GM21381 (cell line): Measurements from ENCODE around the gene PRDM13.

ENCODE experiments used
- ATAC-seq: cut with Tn5 transposase; IDR thresholded peaks from one replicate; pipeline ENCODE4 v1.9.1; 2021; ENCODE audit warnings: mild to moderate bottlenecking, moderate library complexity; ENCODE audit not compliant: unreplicated experiment

The PRDM13 gene

GRCh38 chr6:99603421-99604165 is 3.0 kb upstream of the PRDM13 start:
- peak; percentile 42 for ATAC-seq

GRCh38 chr6:99604166-99605073 is 2.2 kb upstream of the PRDM13 start:
- ATAC-seq: no peak

DNA sequence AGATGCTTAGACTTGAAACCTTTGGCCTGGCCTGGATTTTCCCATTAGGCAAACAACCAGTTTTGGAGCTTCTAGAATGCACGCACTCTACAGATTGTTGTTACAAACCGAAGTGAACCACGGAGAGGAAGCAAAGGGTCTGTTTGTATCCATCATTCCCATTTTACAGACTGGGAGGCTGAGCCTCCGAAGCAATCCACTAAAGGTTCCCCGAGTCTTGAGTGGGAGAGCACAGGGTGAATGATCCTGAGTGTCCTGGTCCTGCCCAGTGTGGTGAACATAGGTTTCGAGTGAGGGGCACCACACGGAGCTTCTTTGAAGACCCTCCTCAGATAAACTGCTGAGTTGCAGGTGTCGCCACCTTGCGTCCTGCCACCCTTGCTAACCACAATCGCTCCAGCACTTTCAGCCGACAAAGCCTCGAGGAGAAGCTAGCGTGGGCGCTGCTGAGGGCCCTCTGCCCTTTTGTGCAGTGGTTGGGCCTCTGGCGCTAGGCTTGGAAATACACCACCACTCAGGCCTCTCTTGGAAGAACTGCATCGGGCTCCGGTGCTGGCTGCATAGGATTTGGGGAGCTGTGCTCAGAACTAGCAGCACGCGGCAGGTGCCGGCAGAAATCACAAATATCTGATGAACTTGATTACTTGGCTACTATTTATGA is 1.4 kb upstream of the PRDM13 start:
- ATAC-seq: no peak

GRCh38 chr6:99605911-99606655 is 550 bp upstream of the PRDM13 start:
- ATAC-seq: no peak

DNA sequence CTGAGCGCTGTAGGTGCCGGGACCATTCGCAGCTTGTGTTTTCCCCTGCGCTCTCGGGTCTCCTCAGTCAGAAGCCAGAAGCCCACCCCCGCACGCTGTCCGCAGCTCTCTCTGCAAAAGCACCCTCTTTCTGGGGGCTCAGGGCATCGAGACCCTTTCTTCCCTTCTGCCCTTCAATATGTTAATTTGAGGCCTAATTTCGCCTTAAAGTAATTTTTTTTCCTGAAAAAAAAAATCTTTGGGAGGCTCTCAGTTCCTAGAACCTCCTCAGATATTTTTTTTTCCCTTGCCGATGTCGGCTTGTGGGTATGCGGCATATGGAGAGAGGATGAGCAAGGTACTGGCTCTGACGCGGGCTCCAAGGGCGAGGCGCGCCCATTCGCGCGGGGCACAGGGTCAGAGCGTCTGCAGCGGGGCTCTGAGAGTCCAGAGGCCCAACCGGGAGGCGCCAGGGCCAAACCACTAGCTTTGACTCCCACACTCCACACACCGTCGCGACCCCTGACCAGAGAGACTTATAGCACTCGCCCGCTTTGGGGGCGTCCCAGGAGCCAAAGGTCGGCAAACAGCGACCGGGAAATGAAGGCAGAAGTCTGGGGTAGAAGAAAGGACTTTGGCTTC is 893 bp downstream of the PRDM13 start:
- no peak for ATAC-seq

DNA sequence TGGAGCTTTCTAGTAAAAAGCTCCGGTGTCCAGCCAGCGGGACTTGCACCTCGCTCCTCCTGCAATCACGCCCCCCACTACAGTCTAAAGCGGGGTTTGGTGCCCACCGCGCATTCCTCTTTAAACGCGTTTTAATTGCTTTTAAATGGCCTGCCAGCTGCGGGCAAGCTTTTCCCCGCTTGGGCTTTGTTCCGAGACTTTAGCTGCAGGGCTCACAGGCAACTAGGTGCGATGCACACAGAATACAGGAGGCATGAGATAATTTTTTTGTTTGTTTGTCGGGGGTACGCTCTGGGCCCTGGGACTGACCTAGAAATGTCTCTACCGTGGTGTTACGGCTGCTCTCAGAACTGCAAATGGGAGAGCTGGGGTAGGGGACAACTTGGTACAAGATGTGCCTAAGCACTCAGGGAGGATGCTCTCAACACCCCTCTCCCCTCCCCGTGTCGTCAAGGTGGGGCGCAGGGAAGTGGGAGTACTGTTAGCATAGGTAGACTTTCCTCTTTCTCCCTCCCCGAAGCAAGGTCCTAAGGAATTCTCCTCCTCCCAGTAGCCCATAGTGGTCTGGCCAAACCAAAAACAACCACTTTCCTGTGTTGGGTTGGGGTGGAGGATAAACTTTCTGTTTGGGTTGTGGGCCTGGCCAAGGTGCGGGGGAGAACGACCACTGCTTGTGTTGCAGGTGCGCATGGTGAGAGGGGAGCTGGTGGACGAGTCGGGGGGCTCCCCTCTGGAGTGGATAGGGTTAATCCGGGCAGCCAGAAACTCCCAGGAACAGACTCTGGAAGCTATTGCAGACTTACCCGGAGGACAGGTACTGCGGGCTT is 1.6 kb downstream of the PRDM13 start:
- ATAC-seq: no peak

DNA sequence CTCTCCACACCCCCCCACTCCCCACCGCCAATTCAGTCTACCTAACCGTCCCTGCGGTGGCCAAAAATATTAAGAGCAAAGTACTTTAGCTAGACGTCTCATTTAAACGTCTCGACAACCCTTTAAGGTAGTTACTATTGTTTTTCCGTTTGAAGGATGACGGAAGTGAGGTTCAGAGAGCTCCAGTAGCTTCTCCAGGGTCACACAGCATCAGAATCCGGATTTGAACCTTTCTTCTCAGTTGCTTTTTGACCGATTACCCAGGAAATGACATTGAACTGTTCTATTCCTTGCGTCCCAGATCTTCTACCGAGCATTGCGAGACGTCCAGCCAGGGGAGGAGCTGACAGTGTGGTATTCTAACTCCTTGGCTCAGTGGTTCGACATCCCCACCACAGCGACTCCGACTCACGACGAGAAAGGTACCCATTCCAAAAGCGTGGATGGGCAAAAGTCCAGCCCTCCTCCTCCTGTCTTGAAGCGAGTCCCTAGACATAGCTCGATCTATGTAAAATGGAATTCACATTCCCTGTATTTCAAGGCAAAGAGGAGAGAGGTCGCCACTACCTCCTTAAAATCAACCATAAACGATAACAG is 2.4 kb downstream of the PRDM13 start:
- ATAC-seq: no peak

DNA sequence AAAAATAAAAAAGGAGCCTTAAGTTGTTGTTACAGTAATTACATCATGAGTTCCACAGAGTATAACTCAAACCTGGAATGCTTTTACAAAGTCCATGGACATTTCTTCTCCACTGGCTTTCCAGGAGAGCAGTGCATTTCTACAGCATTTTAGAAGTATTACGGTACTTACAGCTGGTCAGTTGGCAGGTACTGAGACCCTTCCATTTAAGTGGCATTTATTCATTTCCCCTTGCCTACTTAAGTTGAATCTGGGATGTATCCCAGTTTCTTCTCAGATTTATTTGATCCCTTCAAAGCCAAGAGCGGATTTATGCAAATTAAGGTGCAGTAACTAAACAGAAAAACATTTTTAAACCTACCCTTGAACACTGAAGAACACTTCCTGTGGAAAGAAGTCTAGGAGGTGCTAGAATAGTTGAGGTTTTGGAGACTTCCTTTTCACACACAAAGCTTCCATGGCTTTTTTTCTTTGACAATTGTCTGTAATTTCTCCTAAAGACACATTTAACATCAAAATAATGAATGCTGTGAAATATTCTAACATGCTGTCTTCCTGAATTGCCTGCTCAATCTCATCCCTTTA is 3.4 kb downstream of the PRDM13 start:
- ATAC-seq: no peak

- ATAC-seq: peak; percentile 44
These were observed 4.5 kb downstream of the PRDM13 start for GRCh38 chr6:99611148-99611547.

GRCh38 chr6:99612551-99613408 is 6.1 kb downstream of the PRDM13 start:
- ATAC-seq: peak; percentile 3

- peak; percentile 69 for ATAC-seq
These were observed 6.7 kb downstream of the PRDM13 start for GRCh38 chr6:99613409-99613704.

- peak; percentile 64 for ATAC-seq
These were observed 7.2 kb downstream of the PRDM13 start for GRCh38 chr6:99613705-99614429.

DNA sequence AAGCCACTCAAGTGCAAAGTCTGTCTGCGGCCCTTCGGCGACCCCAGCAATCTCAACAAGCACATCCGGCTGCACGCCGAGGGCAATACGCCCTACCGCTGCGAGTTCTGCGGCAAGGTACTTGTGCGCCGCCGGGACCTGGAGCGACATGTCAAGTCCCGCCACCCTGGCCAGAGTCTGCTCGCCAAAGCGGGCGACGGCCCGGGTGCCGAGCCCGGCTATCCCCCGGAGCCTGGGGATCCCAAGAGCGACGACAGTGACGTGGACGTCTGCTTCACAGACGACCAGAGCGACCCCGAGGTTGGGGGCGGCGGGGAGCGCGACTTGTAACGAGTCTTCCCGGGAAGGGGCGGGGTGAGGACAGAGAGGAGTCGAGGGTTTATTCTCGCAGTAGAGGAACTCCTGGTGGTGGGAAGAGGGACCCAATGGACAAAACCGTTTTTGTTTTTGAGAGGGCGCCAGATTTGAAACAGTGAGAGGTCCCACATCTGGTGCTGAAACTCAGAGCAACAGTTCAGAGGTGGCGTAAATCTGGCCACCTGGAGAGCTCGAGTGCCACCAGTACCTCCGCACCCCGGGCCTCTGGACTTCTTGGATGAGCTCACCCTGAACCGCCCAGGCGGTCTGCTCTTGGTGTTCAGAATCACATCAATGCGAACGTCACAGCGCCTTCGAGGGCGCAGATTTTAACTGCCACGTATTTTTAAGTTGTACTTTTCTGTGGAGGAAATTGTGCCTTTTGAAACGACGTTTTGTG is 8.0 kb downstream of the PRDM13 start:
- ATAC-seq: peak; percentile 16

DNA sequence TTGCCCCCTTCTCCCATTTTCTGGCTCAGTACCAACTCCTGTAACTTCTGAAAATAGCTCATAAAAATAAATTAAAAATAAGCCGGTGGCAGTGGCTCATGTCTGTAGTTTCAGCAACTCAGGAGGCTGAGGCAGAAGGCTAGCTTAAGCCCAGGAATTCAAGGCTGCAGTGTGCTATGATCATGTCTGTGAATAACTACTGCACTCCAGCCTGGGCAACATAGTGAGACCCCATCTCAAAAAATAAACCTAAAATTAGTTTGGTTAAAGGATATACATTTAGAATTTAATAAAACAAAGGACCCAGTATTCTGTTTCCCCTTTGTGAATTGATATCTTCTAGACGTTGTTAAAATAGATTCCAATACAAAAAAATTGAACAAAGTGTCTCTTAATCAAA is 10.5 kb downstream of the PRDM13 start:
- ATAC-seq: no peak

GRCh38 chr6:99618649-99619408 is 12.2 kb downstream of the PRDM13 start:
- ATAC-seq: no peak

DNA sequence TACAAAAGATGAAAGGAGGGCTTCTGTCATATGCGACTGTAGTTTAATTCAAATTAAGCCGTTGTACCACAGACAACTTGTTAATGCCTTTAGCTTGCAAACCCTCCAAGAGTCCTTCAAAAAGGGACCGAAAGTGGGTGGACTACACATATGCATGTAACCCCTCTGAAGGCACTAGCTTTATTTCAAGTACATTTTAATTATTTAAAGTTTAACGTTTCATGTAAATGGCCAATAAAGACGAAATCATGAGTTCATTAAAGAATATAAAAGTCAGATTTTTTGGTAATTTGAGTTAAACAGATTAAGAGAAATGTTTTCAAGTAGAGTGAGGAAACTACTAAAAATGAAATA is 12.8 kb downstream of the PRDM13 start:
- no peak for ATAC-seq
